ENCODE measurements around the gene PARVA.

DNA sequence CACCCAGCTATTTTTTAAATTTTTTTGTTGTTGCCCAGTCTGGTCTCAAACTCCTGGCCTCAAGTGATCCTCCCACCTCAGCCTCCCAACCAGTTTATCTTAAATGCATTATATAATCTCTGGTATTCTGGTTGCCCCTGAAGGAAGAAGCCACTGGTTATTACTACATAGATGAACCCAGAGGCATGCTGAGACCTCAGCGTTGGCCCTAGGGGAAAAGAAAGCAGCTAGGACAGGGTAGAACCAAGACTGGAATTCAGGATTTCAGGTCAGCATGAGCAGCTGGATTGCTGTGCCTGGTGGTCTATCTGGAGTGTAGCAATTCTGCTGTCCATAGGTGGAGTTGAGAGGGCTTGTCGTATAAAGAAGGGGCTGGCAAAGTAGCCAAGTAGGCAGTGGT lies 67.2 kb downstream of the PARVA start:
- TF ChIP-seq, protein P1, sequence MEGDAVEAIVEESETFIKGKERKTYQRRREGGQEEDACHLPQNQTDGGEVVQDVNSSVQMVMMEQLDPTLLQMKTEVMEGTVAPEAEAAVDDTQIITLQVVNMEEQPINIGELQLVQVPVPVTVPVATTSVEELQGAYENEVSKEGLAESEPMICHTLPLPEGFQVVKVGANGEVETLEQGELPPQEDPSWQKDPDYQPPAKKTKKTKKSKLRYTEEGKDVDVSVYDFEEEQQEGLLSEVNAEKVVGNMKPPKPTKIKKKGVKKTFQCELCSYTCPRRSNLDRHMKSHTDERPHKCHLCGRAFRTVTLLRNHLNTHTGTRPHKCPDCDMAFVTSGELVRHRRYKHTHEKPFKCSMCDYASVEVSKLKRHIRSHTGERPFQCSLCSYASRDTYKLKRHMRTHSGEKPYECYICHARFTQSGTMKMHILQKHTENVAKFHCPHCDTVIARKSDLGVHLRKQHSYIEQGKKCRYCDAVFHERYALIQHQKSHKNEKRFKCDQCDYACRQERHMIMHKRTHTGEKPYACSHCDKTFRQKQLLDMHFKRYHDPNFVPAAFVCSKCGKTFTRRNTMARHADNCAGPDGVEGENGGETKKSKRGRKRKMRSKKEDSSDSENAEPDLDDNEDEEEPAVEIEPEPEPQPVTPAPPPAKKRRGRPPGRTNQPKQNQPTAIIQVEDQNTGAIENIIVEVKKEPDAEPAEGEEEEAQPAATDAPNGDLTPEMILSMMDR (conservative IDR thresholded peaks at IDR 0.05; ENCODE audit: low read depth, low read length) = no peak
- TF ChIP-seq POLR2A (IDR thresholded peaks at IDR 0.05; ENCODE audit: low read depth, low read length) (no peak), NFE2L2 (IDR thresholded peaks at IDR 0.05; ENCODE audit: low read depth, low read length) (no peak), SMC3 (IDR thresholded peaks at IDR 0.05; ENCODE audit: low read depth, low read length) (no peak), MXI1 (IDR thresholded peaks at IDR 0.05; ENCODE audit: borderline replicate concordance, low read depth, low read length) (no peak), RAD21 (IDR thresholded peaks at IDR 0.05; ENCODE audit: low read length) (no peak), CHD1 (IDR thresholded peaks at IDR 0.05; ENCODE audit: low read depth, low read length) (no peak), CEBPB (IDR thresholded peaks at IDR 0.05; ENCODE audit: low read depth, low read length) (no peak), MAZ (IDR thresholded peaks at IDR 0.05; ENCODE audit: borderline replicate concordance, low read depth, low read length) (no peak), MAFK (IDR thresholded peaks at IDR 0.05; ENCODE audit: low read depth, low read length) (no peak), RCOR1 (IDR thresholded peaks at IDR 0.05; ENCODE audit: insufficient replicate concordance, low read length) (no peak), RFX5 (IDR thresholded peaks at IDR 0.05; ENCODE audit: low read depth, low read length) (no peak)
- TF ChIP-seq, protein P2, sequence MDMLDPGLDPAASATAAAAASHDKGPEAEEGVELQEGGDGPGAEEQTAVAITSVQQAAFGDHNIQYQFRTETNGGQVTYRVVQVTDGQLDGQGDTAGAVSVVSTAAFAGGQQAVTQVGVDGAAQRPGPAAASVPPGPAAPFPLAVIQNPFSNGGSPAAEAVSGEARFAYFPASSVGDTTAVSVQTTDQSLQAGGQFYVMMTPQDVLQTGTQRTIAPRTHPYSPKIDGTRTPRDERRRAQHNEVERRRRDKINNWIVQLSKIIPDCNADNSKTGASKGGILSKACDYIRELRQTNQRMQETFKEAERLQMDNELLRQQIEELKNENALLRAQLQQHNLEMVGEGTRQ (IDR thresholded peaks at IDR 0.05; ENCODE audit: low read depth, low read length) = no peak
